GM15510 (cell line): ENCODE results near the gene MGMT.

Source experiments
- POLR2A ChIP-seq: IDR thresholded peaks from 3 replicates; pipeline ENCODE4 v1.6.1; 2011; ENCODE audit warnings: borderline replicate concordance; ENCODE audit not compliant: insufficient read length; ENCODE audit errors: extremely low read depth

Gene MGMT

DNA sequence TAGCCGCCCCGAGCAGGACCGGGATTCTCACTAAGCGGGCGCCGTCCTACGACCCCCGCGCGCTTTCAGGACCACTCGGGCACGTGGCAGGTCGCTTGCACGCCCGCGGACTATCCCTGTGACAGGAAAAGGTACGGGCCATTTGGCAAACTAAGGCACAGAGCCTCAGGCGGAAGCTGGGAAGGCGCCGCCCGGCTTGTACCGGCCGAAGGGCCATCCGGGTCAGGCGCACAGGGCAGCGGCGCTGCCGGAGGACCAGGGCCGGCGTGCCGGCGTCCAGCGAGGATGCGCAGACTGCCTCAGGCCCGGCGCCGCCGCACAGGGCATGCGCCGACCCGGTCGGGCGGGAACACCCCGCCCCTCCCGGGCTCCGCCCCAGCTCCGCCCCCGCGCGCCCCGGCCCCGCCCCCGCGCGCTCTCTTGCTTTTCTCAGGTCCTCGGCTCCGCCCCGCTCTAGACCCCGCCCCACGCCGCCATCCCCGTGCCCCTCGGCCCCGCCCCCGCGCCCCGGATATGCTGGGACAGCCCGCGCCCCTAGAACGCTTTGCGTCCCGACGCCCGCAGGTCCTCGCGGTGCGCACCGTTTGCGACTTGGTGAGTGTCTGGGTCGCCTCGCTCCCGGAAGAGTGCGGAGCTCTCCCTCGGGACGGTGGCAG, at the start of gene MGMT:
Gene MGMT (plus strand): TSS at position 539 of the 656 bp plus-strand sequence.
- TF ChIP-seq POLR2A = peak; percentile 88

- no peak for TF ChIP-seq POLR2A
Observed at GRCh38 chr10:129417870-129418269, 49.2 kb upstream of the MGMT start.

- no peak for TF ChIP-seq POLR2A
Observed at GRCh38 chr10:129418496-129419225, 48.4 kb upstream of the MGMT start.

DNA sequence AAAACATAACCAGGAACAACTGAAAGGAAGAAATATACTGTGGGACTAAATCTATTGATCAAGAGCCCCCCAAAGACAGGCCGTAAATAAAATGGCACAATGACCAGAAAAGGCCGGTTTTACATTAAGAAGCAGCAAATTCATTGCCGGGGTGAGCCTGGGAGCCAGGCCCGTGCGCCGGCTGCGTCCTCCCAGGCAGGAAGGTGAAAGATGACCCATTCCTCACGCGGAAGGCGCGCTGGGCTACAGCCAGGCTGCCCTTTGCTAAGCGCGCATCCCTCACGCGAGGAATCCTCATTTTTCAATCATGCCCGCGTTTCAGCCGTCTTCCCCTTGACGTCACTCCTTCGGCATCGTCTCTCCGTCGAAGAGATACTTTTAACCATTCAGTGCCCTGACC, 47.6 kb upstream of the MGMT start:
- TF ChIP-seq POLR2A = no peak

GRCh38 chr10:129421399-129422010, 45.5 kb upstream of the MGMT start:
- TF ChIP-seq POLR2A = no peak

- TF ChIP-seq POLR2A = no peak
Observed at GRCh38 chr10:129424978-129425377, 42.1 kb upstream of the MGMT start.

DNA sequence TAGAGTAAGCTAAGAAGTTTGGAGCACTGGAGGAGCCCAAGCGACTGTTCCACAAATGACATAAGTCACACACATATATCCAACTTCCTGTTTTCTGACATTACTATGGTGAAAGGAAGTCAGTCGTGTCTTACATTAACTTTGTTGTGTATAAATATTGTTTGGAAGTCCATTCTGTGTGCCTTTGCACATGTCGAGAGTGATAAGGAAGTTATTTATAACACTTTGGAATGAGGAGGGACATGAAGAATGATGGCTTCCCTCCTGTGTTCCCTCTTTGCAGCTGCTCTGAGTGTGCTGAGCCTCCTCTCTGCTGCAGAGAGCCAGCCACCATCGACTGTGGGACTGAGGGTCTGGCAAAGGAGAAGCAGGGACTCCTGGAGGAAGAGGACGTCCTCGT, 40.4 kb upstream of the MGMT start:
- no peak for TF ChIP-seq POLR2A

GRCh38 chr10:129433266-129433665, 33.8 kb upstream of the MGMT start:
- TF ChIP-seq POLR2A = no peak

GRCh38 chr10:129438024-129438423, 29.0 kb upstream of the MGMT start:
- TF ChIP-seq POLR2A = no peak

- TF ChIP-seq POLR2A = no peak
Observed at GRCh38 chr10:129440247-129440646, 26.8 kb upstream of the MGMT start.

DNA sequence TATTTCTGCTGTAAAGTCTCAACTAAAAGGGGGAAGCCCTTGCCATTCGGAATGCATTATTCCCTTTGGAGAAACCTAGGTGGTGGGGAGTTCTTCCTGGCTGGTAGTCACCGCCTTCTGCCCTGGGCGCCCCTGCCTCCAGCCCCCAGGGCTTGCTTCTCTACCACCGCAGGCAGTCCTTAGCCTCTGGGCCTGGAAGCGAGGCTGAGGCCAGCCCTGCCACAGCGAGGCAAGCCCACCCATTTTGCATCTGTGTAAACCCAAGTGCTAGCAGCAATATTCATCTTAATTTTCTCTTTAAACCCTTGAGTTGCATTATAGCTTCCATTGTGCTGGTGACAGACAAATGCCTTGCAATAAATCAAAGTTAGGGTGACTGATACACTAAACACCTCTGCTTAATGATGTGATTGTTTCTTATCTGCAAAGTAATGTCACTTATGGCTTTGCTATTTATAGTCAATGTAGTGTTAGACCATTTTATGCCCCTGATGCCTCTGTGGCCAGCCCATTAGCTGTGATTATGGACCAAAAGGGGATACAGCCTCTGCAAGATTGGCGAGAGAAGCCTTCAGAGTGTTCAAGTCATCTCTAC, 26.2 kb upstream of the MGMT start:
- no peak for TF ChIP-seq POLR2A

- no peak for TF ChIP-seq POLR2A
Observed at GRCh38 chr10:129441372-129442009, 25.6 kb upstream of the MGMT start.

- no peak for TF ChIP-seq POLR2A
Observed at GRCh38 chr10:129442866-129443265, 24.2 kb upstream of the MGMT start.

- no peak for TF ChIP-seq POLR2A
Observed at GRCh38 chr10:129444359-129444758, 22.7 kb upstream of the MGMT start.

DNA sequence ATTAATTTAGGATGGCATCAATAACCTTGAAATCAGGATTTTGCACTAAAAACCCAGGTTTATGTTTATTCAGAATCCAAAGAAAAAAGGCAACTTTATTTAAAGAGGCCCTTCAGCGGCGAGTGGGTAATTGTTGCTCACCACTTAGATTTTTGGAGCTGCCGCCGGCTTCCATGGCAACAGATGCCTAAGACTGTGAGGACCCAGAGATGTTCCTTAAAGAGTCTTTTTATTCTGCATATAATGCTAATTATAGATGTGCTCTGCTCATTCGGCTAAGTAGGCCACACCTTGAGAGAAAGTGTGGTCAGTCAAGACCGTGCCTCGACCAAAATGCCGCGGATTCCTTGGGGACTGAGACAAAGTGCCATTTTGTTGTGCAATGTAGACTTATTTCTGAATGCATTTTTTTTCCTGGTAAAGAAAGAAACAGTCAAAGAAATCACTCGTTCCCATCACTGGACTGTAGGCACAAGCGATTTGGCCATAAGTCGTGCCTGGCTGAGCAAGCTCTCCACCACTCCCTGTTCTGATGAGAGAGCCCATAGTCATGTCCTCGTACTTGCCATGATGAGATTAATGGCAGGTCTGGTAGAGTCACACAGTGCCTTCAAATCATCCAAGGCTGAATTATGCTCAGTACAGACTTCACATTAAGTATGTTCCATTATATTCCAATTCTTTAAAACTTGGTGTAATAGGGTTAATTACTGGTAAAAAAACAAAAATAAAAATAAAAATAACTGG, 21.4 kb upstream of the MGMT start:
- no peak for TF ChIP-seq POLR2A

DNA sequence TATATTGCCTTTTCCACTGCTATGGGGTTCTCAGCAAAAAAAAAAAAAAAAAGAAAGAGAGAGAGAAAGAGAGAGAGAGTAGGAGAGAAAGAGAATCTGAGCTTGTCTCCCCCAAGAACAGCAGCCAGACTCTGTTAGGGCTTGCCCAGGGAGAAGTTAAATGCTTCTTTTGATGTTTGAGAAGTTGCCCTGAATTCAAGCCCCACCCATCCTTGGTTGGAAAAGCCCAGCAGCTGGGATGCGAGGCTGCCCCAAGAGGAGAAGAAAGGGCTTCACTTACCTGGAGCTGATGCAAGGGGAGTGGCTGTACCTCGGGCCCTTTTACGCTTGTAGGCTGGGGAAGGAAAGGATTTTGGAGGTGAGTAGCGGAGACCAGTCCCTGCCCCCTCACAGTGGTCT, 20.9 kb upstream of the MGMT start:
- TF ChIP-seq POLR2A = no peak
